Fibroblast of lung (primary cell): ENCODE results near the gene APOA4. TPM values are rescaled to one million over a fixed set of nuclear protein-coding genes. Genes with fewer than 3 reads are reported as not detected.

Experiments used
- DNase-seq, 2 donors: peaks; one replicate each; pipeline versions ENCODE4 v3.0.0 to v3.0.0-alpha.2; 2010; ENCODE audit warnings: low read depth in 2 of 2
- H2AFZ ChIP-seq: 2 replicates; pipeline ENCODE4 v1.5.1; 2012; ENCODE audit warnings: low read length, control low read depth, inconsistent platforms
- H3K27ac ChIP-seq: 2 replicates; pipeline ENCODE4 v1.5.1; 2011; ENCODE audit warnings: low read length, control low read depth; ENCODE audit not compliant: insufficient read depth
- H3K27me3 ChIP-seq: 2 replicates; pipeline ENCODE4 v1.5.1; 2011; ENCODE audit warnings: mild to moderate bottlenecking, low read length; ENCODE audit not compliant: control insufficient read depth, insufficient read depth
- H3K36me3 ChIP-seq: 2 replicates; pipeline ENCODE4 v1.5.1; 2011; ENCODE audit warnings: low read length; ENCODE audit not compliant: control insufficient read depth, insufficient read depth
- H3K4me1 ChIP-seq: 2 replicates; pipeline ENCODE4 v1.5.1; 2011; ENCODE audit warnings: low read length; ENCODE audit not compliant: control insufficient read depth, insufficient read depth; ENCODE audit errors: extremely low read depth
- H3K4me2 ChIP-seq: 2 replicates; pipeline ENCODE4 v1.5.1; 2011; ENCODE audit warnings: low read length, control low read depth; ENCODE audit not compliant: insufficient read depth; ENCODE audit errors: extremely low read depth
- H3K4me3 ChIP-seq, 4 experiments: fragments of 200-600 bp in 1 of 4; sonication (generic) in 1 of 4; replicated peaks in 1 of 4; 2 replicates each; pipeline ENCODE4 v1.5.1; 2011 to 2016; ENCODE audit warnings: low read length in 4 of 4, low read depth in 3 of 4, mild to moderate bottlenecking in 3 of 4, control low read depth in 2 of 4, inconsistent platforms in 1 of 4, mixed read lengths in 1 of 4; ENCODE audit not compliant: insufficient read depth in 1 of 4; ENCODE audit errors: control extremely low read depth in 1 of 4
- H3K79me2 ChIP-seq: 2 replicates; pipeline ENCODE4 v1.5.1; 2012; ENCODE audit warnings: mild to moderate bottlenecking, low read length, inconsistent platforms; ENCODE audit not compliant: control insufficient read depth, insufficient read depth
- H3K9ac ChIP-seq: 2 replicates; pipeline ENCODE4 v1.5.1; 2011; ENCODE audit warnings: mild to moderate bottlenecking, low read length, control low read depth; ENCODE audit not compliant: insufficient read depth
- H3K9me3 ChIP-seq: 2 replicates; pipeline ENCODE4 v1.5.1; 2012; ENCODE audit warnings: low read depth, low read length; ENCODE audit not compliant: control insufficient read depth, insufficient read depth
- H4K20me1 ChIP-seq: 2 replicates; pipeline ENCODE4 v1.5.1; 2011; ENCODE audit warnings: low read length; ENCODE audit not compliant: control insufficient read depth, insufficient read depth; ENCODE audit errors: extremely low read depth
- CTCF ChIP-seq, 2 donors: IDR thresholded peaks in 1 of 2; conservative IDR thresholded peaks in 1 of 2; 1 replicate in 1 of 2; 2 replicates in 1 of 2; pipeline ENCODE4 v1.5.1; 2011 to 2012; ENCODE audit warnings: low read length in 2 of 2, control low read depth in 1 of 2, inconsistent platforms in 1 of 2, low read depth in 1 of 2, mild to moderate bottlenecking in 1 of 2
- EZH2 ChIP-seq: IDR thresholded peaks from 2 replicates; pipeline ENCODE4 v1.5.1; 2012; ENCODE audit warnings: low read length, control low read depth, mild to moderate bottlenecking; ENCODE audit errors: missing control alignments
- polyA plus RNA-seq, 2 donors: library from polyadenylated mRNA; depleted of rRNA in 1 of 2; stranded (reverse) in 1 of 2; unstranded in 1 of 2; fragments of >200 nt; gene quantifications; 2 replicates each; pipeline ENCODE4 v1.2.1, GENCODE V29; 2011 to 2012; ENCODE audit warnings: missing spikeins in 1 of 2
- total RNA-seq: library from RNA; depleted of rRNA; stranded (reverse); fragments of >200 nt; gene quantifications from 2 replicates; pipeline ENCODE4 v1.2.1, GENCODE V29; 2014

The APOA4 gene
- total and polyA plus RNA-seq, 2 donors (not counting 1 experiment from before 2014, with no cell fraction given): not detected

DNA sequence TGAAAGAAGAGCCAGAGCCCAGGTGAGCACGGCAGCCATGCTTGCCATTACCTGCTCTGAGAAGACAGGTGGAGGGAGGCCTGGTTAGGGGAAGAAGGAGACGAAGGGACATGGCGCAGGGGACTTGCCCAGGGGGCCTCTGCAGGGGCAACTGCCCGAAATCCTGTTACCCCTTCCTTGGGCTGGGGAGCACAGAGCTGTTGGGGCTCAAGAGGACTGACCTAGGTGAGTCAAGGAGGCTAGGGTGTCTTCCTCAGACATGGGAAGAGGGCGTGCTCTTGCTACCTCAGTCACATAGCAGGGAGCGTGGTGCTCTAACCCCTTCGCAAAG lies 31.3 kb downstream of the APOA4 start, which contains the start of gene APOA5:
Gene APOA5 (minus strand): TSS at position 67 of the 331 bp plus-strand sequence. CDS start 19 bp downstream, at position 48.
- Histone ChIP-seq H3K79me2 (peaks cover 9% of the 10 kb centered on the region), H3K4me3 (no peak within 1 kb of the TSS), H3K27ac (no peak within 1 kb of the TSS), H3K9ac (no peak within 1 kb of the TSS), H3K4me2 (no peak within 1 kb of the TSS), H3K4me1 (peaks cover 9% of the 10 kb centered on the region), H4K20me1 (no peaks in the 10 kb centered on the region), H3K36me3 (no peaks in the 10 kb centered on the region), H3K9me3 (no peaks in the 10 kb centered on the region), H2AFZ (peak within 1 kb of the TSS; percentile 80), H3K27me3 (no peaks in the 10 kb centered on the region)
- no peak for DNase-seq
- TF ChIP-seq CTCF (conservative IDR thresholded peaks at IDR 0.05 in 1 of 2, IDR thresholded peaks at IDR 0.05 in 1 of 2; ENCODE audit: low read depth in 1 of 2, low read length in 2 of 2) (no peak), EZH2 (no peak)

- Histone ChIP-seq H3K4me2 (no peak overlapping the region), H3K4me1 (peaks cover 12% of the 10 kb centered on the region), H3K27me3 (no peaks in the 10 kb centered on the region), H3K4me3 (no peak overlapping the region), H3K36me3 (peaks cover 1% of the 10 kb centered on the region), H3K9ac (no peak overlapping the region), H2AFZ (peak overlapping the region; percentile 80), H3K27ac (no peak overlapping the region), H4K20me1 (no peaks in the 10 kb centered on the region), H3K9me3 (no peaks in the 10 kb centered on the region), H3K79me2 (peaks cover 11% of the 10 kb centered on the region)
- TF ChIP-seq EZH2 (no peak), CTCF (conservative IDR thresholded peaks at IDR 0.05 in 1 of 2, IDR thresholded peaks at IDR 0.05 in 1 of 2; ENCODE audit: low read depth in 1 of 2, low read length in 2 of 2) (peak; percentile 78 to 90)
- peak; percentile 33 to 64 for DNase-seq
Measured at GRCh38 chr11:116791002-116791812, 31.9 kb downstream of the APOA4 start.

- Histone ChIP-seq H4K20me1 (no peaks in the 10 kb centered on the region), H2AFZ (no peak overlapping the region), H3K36me3 (peaks cover 2% of the 10 kb centered on the region), H3K4me2 (no peak overlapping the region), H3K9me3 (no peaks in the 10 kb centered on the region), H3K9ac (no peak overlapping the region), H3K4me3 (no peak overlapping the region), H3K27ac (no peak overlapping the region), H3K79me2 (peaks cover 11% of the 10 kb centered on the region), H3K27me3 (no peaks in the 10 kb centered on the region), H3K4me1 (peaks cover 12% of the 10 kb centered on the region)
- DNase-seq: no peak
- TF ChIP-seq CTCF (conservative IDR thresholded peaks at IDR 0.05 in 1 of 2, IDR thresholded peaks at IDR 0.05 in 1 of 2; ENCODE audit: low read depth in 1 of 2, low read length in 2 of 2): no peak
- no peak for TF ChIP-seq EZH2
Measured at GRCh38 chr11:116790167-116791001, 32.7 kb downstream of the APOA4 start.
